Activated T-helper 17 cell treated with anti-CD3 and anti-CD28 coated beads, Interleukin-2, amount 50 U/mL, for 72 hours (primary cell): ENCODE results near the gene EPHA6. TPM values are rescaled to one million over a fixed set of nuclear protein-coding genes. Genes with fewer than 3 reads are reported as not detected.

Experiments
- ATAC-seq: fragments of 150-1000 bp; cut with Tn5 transposase; replicated peaks from 2 replicates; pipeline ENCODE4 v1.10.0; 2021; ENCODE audit warnings: mild to moderate bottlenecking, moderate library complexity
- H3K27ac Mint-ChIP-seq: one replicate; pipeline ENCODE4 v1.8.0; 2022; ENCODE audit warnings: mixed read lengths
- H3K27me3 Mint-ChIP-seq: one replicate; pipeline ENCODE4 v1.8.0; 2022; ENCODE audit warnings: mixed read lengths
- H3K36me3 Mint-ChIP-seq: one replicate; pipeline ENCODE4 v1.8.0; 2022; ENCODE audit warnings: low read depth, mild to moderate bottlenecking, mixed read lengths
- H3K4me1 Mint-ChIP-seq: one replicate; pipeline ENCODE4 v1.8.0; 2022; ENCODE audit warnings: mixed read lengths
- H3K4me3 Mint-ChIP-seq: one replicate; pipeline ENCODE4 v1.8.0; 2022; ENCODE audit warnings: mild to moderate bottlenecking, mixed read lengths
- H3K9me3 Mint-ChIP-seq: one replicate; pipeline ENCODE4 v1.8.0; 2022; ENCODE audit warnings: mixed read lengths
- total RNA-seq, 2 donors: library from RNA; stranded (reverse); gene quantifications; one replicate each; pipeline ENCODE4 v1.2.3, GENCODE V29; 2022

The EPHA6 gene
- total RNA-seq, 2 donors from 2014 or later: not detected

DNA sequence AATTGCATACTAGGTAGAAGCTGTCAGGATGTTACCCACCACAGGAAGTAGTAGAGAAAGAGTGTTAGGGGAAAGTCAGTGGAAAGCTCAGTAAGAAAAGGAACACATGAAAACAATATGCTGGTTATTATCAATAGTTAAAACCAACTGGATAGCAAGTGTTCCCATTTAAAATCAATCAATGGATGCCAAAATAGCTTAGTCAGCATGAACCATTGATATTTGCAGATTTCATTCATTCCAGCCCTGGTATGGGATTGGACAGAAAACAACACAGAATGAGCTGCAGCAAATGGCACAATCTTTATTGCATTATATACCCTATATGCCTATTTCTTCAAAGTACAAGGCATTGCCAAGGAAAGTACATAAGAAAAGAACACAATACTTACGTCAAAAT is 293.7 kb downstream of the EPHA6 start:
- peaks cover 7% of the 10 kb centered on the region for H3K9me3 Mint-ChIP-seq
- no peaks in the 10 kb centered on the region for H3K27me3 Mint-ChIP-seq
- H3K27ac Mint-ChIP-seq: no peak overlapping the region
- H3K4me1 Mint-ChIP-seq: no peaks in the 10 kb centered on the region
- H3K36me3 Mint-ChIP-seq: no peaks in the 10 kb centered on the region
- ATAC-seq: no peak
- H3K4me3 Mint-ChIP-seq: no peak overlapping the region

DNA sequence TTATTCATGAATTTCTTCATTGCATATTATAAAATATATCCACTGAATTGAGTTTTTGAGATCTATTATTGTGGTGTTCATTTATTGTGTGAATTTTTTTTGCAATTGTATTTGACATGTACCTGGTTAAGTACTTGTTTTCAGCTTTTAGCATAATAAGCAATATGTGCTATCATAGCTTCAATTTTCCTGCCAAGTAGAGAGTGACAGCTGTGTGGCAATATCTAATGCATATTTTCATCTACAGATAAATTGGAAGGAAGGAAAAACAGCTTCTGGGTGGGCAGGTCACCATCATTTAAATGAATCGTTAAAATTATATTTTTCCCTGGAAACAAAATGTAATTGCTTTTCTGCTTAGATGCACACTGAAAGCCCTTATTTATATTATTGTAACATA is 296.9 kb downstream of the EPHA6 start:
- no peaks in the 10 kb centered on the region for H3K36me3 Mint-ChIP-seq
- H3K27me3 Mint-ChIP-seq: no peaks in the 10 kb centered on the region
- no peak overlapping the region for H3K4me3 Mint-ChIP-seq
- ATAC-seq: no peak
- no peaks in the 10 kb centered on the region for H3K9me3 Mint-ChIP-seq
- H3K4me1 Mint-ChIP-seq: no peaks in the 10 kb centered on the region
- no peak overlapping the region for H3K27ac Mint-ChIP-seq

DNA sequence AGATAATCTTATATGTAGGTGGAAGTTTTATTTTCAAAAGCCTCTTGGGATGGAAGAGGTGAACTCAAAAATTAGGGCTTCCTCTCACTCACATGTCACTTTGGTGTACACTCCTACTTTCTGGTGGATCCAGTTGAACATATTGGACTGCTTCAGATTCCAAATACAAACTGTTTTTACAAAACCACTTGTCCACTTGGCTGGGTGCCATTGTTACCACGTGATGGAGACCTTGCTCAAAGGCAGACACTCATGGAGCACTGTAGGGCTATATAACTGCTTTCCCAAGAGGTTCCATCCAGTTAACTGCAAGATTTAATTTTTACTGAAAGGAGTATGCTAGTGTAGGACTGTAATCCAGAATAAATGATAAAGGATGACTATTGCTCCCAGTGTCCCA is 307.0 kb downstream of the EPHA6 start:
- H3K36me3 Mint-ChIP-seq: no peaks in the 10 kb centered on the region
- H3K4me3 Mint-ChIP-seq: no peak overlapping the region
- no peaks in the 10 kb centered on the region for H3K4me1 Mint-ChIP-seq
- no peaks in the 10 kb centered on the region for H3K27me3 Mint-ChIP-seq
- H3K9me3 Mint-ChIP-seq: no peaks in the 10 kb centered on the region
- ATAC-seq: no peak
- H3K27ac Mint-ChIP-seq: no peak overlapping the region

DNA sequence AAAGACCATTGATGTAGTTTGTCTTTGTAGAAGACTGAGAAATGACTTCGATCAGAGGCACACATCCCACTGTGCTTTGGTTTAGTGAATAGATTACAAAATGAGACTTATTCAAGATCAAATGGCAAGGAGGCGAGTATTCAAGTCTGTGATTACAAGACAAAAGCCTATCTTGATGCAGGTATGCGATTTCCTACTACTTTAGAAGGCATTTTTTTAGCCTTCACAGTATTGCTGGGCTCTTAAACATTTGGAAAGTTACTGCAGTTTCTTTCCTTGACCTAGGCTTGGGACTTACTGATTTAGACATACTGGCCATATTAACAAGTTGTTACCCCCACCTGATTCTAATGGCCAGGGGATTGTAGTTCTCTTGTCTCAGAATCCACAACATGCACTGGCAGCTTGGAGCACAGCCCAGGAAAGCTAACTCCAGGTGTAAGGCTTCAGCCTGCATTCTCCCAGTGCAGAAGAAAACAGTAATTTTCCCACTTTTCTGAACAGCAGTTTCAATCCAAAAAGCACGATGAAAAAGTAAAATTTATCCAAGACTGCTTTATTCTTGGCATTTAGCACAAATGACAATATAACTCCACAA is 311.6 kb downstream of the EPHA6 start:
- Mint-ChIP-seq H3K4me3 (no peak overlapping the region), H3K27me3 (no peaks in the 10 kb centered on the region), H3K27ac (no peak overlapping the region), H3K4me1 (no peaks in the 10 kb centered on the region), H3K9me3 (no peaks in the 10 kb centered on the region), H3K36me3 (no peaks in the 10 kb centered on the region)
- ATAC-seq: no peak

DNA sequence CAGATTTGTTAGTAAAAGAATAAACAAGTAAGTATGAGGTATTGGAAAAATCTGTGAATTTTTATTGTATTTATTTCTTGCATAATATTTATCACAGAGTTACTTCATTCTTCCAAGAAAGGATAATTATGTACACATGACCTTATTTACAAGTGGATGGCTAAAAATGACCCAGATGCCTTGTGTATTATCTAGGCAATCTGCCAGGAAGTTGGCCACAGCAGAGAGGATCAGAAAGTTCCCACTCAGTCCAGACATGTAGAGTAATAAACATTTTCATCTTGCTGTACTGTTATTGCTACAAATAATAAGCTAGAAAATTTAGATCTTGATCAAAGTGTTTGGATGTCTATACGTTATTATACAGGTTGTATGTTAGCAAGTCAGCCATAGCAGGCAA is 317.1 kb downstream of the EPHA6 start:
- no peaks in the 10 kb centered on the region for H3K36me3 Mint-ChIP-seq
- H3K4me1 Mint-ChIP-seq: no peaks in the 10 kb centered on the region
- no peak overlapping the region for H3K27ac Mint-ChIP-seq
- ATAC-seq: no peak
- no peak overlapping the region for H3K4me3 Mint-ChIP-seq
- no peaks in the 10 kb centered on the region for H3K27me3 Mint-ChIP-seq
- H3K9me3 Mint-ChIP-seq: no peaks in the 10 kb centered on the region

DNA sequence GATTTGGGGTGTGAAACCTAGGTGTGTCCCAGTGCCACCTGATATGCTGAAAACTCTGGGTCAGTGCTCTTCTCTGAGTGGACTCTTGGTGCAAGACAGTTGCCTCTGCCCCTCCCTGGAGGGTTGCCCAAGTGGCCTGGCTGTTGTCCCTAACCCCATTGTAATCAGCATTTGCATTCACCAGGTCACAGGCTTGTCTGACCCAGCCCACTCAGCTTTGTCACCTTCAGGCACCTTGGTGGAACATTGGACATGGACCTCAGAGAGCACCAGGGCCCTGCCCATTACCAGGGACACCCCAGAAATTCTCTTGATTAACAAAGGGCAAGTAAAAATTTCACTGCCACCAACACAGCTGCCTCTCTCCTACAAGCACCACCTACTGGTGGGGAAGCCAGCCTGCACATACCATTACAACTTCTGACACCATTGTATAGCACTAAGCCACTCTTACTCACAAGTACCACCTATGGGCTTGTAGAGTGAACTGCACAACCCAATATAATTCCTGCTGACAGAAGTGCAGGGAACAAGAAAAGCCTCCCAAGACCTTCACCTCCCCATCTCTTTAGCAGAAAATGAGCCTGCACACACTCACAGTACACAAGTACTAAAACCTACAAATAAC is 324.6 kb downstream of the EPHA6 start:
- no peak overlapping the region for H3K27ac Mint-ChIP-seq
- no peaks in the 10 kb centered on the region for H3K4me1 Mint-ChIP-seq
- H3K27me3 Mint-ChIP-seq: no peaks in the 10 kb centered on the region
- ATAC-seq: no peak
- no peaks in the 10 kb centered on the region for H3K36me3 Mint-ChIP-seq
- H3K4me3 Mint-ChIP-seq: no peak overlapping the region
- peaks cover 12% of the 10 kb centered on the region for H3K9me3 Mint-ChIP-seq

DNA sequence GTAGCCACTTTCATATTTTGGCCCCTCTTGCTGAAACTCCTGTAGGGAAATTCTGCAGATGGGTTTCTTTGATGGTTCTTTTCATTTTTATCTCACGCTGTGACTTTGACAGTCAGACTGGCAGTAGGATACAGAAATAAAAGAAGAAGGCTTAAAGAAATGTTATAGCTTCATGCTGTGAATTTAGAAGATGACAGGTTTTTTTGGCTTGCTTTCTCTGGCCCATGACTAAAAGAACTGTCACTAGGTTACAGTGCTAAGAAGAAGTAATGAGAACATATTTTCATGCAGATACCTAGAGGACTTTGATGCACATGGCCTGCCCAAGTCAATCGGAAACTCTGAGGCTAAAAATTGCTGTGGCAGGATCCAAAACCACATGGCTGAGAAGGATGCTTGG is 334.5 kb downstream of the EPHA6 start:
- Mint-ChIP-seq H3K4me1 (no peaks in the 10 kb centered on the region), H3K9me3 (peaks cover 4% of the 10 kb centered on the region), H3K27me3 (no peaks in the 10 kb centered on the region), H3K4me3 (no peak overlapping the region), H3K27ac (no peak overlapping the region), H3K36me3 (no peaks in the 10 kb centered on the region)
- ATAC-seq: no peak

DNA sequence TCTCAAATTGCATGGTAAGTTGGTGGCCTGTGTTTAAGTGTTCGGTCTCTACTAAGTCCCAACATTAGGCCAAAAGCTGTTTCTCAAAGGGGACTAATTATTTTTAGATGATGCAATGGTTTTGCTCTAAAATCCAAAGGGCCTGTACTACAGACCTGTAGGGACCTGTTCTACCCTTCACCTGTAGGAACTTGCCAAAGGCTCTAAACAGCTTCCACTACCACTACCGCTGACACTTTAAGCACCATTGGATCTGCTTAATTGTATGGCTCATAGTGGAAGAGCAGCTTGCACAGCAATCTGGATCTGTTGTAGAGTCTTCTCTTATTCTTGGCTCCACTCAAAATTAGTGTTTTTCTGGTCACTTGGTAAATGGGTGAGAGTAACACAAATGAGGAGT is 346.8 kb downstream of the EPHA6 start:
- Mint-ChIP-seq H3K4me1 (no peaks in the 10 kb centered on the region), H3K36me3 (no peaks in the 10 kb centered on the region), H3K27ac (no peak overlapping the region), H3K4me3 (no peak overlapping the region), H3K9me3 (peaks cover 13% of the 10 kb centered on the region), H3K27me3 (no peaks in the 10 kb centered on the region)
- ATAC-seq: no peak

DNA sequence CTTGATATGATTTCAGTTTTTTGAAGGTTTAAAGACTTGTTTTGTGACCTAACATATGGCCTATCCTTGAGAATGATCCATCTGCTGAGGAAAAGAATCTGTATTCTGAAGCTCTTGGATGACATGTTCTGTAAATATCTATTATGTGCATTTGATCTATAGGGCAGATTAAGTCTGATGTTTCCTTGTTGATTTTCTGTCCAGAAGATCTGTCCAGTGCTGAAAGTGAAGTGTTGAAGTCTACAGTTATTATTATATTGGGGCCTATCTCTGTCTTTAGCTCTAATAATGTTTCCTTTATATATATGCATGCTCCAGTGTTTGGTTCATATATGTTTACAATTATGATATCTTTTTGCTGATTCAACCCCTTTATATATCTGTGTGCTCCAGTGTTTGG is 362.8 kb downstream of the EPHA6 start:
- ATAC-seq: no peak
- no peaks in the 10 kb centered on the region for H3K4me1 Mint-ChIP-seq
- H3K36me3 Mint-ChIP-seq: no peaks in the 10 kb centered on the region
- H3K27ac Mint-ChIP-seq: no peak overlapping the region
- H3K9me3 Mint-ChIP-seq: peaks cover 19% of the 10 kb centered on the region
- no peaks in the 10 kb centered on the region for H3K27me3 Mint-ChIP-seq
- no peak overlapping the region for H3K4me3 Mint-ChIP-seq

DNA sequence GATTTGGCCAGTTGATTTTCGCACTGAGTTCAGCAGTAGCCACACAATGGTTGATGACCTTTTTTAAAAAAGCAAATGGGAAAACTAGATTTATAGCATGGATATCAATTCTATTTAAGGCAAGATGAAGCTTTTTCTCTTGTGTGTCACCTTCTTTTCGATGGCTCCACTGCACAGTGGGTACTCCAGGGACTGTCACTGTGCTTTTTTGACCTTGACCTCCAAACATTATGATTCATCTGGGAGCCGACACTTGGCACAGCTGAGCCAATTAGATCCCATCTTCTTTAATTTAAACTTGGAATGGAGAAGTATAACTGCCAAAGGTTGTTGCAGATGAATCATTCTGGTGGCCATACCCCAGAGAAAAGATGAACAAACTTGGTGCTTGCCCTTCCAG is 367.3 kb downstream of the EPHA6 start:
- Mint-ChIP-seq H3K27ac (no peak overlapping the region), H3K27me3 (no peaks in the 10 kb centered on the region), H3K4me1 (no peaks in the 10 kb centered on the region), H3K9me3 (peaks cover 19% of the 10 kb centered on the region), H3K36me3 (no peaks in the 10 kb centered on the region), H3K4me3 (no peak overlapping the region)
- ATAC-seq: no peak

DNA sequence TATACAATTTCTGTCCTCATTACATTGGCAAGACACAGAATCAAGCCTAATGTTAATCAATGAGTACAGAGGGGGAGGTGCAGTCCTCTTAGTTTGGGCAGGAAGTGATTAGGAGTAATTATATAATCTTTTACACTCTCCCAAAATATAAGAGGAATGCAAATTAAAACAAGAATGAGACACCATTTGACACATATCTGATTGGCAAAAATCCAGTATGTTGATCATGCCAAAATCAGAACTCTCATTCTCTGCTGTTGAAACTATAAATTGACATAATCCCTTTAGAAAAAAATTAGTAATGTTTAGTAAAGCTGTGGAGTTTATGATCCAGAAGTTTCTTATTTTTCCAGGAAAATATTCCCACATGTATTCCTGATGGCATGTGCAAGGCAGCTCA is 373.4 kb downstream of the EPHA6 start:
- Mint-ChIP-seq H3K4me3 (no peak overlapping the region), H3K9me3 (peaks cover 5% of the 10 kb centered on the region), H3K27me3 (no peaks in the 10 kb centered on the region), H3K27ac (no peak overlapping the region), H3K36me3 (no peaks in the 10 kb centered on the region), H3K4me1 (no peaks in the 10 kb centered on the region)
- no peak for ATAC-seq

DNA sequence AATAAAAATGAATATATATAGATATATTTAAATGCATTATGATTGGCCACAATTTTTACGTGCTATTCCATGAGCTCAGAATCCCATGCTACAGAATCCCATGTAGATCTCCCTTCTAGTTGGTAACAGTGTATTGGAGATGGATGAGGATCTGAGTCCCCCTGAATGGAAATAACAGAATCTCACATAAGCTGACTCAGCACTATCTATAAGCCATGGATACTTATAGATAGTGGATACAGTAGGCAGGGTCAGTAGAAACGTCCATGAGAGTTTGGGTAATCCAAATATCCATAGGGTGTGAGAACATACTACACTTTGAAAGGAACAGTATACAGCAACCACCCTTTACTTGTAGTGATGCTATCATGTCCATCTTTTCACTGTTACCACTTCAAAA is 375.4 kb downstream of the EPHA6 start:
- Mint-ChIP-seq H3K9me3 (peaks cover 5% of the 10 kb centered on the region), H3K36me3 (no peaks in the 10 kb centered on the region), H3K4me3 (no peak overlapping the region), H3K4me1 (no peaks in the 10 kb centered on the region), H3K27ac (no peak overlapping the region), H3K27me3 (no peaks in the 10 kb centered on the region)
- no peak for ATAC-seq

DNA sequence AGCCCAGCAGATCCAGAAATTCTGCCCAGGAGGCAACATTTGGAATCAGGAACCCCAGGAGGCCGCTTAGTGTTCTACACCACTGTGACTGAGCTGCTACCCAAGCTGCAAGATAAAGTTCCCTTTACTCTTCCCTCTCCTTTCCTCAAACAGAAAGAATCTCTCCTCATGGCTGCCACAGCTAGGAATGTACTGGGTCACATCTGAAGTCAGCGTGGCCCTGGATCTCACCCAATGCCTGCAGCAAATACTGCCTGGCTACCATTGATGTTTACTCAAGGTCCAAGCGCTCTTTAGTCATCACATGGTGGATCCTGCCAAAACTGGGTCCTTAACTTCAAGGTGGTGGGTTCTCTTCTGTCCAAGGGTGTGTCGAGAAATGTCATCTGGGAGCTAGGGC is 382.7 kb downstream of the EPHA6 start:
- H3K36me3 Mint-ChIP-seq: no peaks in the 10 kb centered on the region
- no peak overlapping the region for H3K4me3 Mint-ChIP-seq
- no peak overlapping the region for H3K27ac Mint-ChIP-seq
- peaks cover 4% of the 10 kb centered on the region for H3K9me3 Mint-ChIP-seq
- ATAC-seq: no peak
- H3K27me3 Mint-ChIP-seq: no peaks in the 10 kb centered on the region
- H3K4me1 Mint-ChIP-seq: no peaks in the 10 kb centered on the region

DNA sequence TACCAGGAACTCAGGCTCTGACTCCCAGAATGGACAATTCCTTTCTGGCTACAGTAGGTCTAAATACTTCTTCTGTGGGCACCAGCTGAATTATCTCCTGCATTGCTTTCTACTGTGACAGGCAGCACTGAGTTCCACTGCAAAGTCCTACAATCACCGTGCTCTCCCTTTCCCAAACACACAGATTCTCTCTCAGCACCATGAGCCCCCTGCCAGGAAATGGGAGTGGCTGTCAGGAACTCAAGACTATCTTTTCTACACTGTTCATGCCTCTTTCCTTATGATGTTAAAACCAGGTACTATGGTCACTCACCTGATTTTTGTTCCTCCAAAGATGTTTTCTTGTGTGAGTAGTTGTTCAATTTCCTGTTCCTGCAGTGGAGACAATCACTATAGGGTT is 383.4 kb downstream of the EPHA6 start:
- H3K9me3 Mint-ChIP-seq: peaks cover 4% of the 10 kb centered on the region
- ATAC-seq: no peak
- no peak overlapping the region for H3K4me3 Mint-ChIP-seq
- no peaks in the 10 kb centered on the region for H3K36me3 Mint-ChIP-seq
- no peaks in the 10 kb centered on the region for H3K4me1 Mint-ChIP-seq
- no peaks in the 10 kb centered on the region for H3K27me3 Mint-ChIP-seq
- H3K27ac Mint-ChIP-seq: no peak overlapping the region

DNA sequence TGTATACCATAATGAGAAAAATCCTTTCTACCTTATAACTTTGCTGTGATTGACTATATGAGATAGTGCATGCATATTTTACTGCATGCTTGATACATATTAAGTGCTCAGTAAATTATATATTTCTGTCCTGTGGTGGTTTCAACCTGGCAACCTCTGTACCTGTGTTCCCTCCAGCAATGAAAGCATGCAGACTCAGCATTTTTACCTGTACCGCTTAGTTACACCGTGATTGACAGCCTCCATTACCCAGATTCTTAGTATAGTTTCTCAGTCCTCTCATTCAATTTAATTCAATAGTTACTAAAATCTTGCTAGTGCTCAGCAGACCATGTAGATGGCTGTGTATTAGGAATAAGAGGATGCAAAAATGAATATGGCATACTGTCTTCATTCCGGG is 386.0 kb downstream of the EPHA6 start:
- H3K27ac Mint-ChIP-seq: no peak overlapping the region
- no peak overlapping the region for H3K4me3 Mint-ChIP-seq
- peaks cover 4% of the 10 kb centered on the region for H3K9me3 Mint-ChIP-seq
- no peaks in the 10 kb centered on the region for H3K36me3 Mint-ChIP-seq
- H3K4me1 Mint-ChIP-seq: no peaks in the 10 kb centered on the region
- no peaks in the 10 kb centered on the region for H3K27me3 Mint-ChIP-seq
- no peak for ATAC-seq

DNA sequence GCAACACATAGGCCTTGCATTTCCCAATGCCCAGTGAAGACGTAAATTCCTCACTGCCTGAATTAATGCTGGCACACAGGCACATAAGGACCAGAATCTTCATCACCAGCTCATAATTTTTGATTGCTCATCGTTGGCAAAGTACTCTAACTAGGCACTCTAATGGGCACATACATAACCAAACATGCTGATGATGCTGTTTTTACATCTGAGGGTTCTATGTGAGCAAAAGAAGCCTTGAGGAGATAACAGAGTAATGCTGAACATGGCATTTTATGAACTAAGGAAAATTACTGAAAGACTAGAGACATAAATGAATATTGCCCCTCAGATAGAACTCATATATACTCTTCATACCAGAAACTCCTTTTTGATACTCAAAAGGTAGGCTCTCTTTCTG is 387.4 kb downstream of the EPHA6 start:
- no peaks in the 10 kb centered on the region for H3K27me3 Mint-ChIP-seq
- no peak overlapping the region for H3K4me3 Mint-ChIP-seq
- H3K27ac Mint-ChIP-seq: no peak overlapping the region
- H3K4me1 Mint-ChIP-seq: no peaks in the 10 kb centered on the region
- H3K36me3 Mint-ChIP-seq: no peaks in the 10 kb centered on the region
- H3K9me3 Mint-ChIP-seq: peaks cover 4% of the 10 kb centered on the region
- ATAC-seq: no peak
